Left renal pelvis (tissue), 4 donors: ENCODE results near the gene JSRP1. TPM values are rescaled to one million over a fixed set of nuclear protein-coding genes. Genes with fewer than 3 reads are reported as not detected.

Source experiments
- DNase-seq, 4 donors: peaks; one replicate each; pipeline ENCODE4 v3.0.0-alpha.2; 2013; ENCODE audit warnings: low read depth in 4 of 4, low spot score in 3 of 4
- polyA plus RNA-seq, 4 donors: library from polyadenylated mRNA; unstranded; fragments of 120-200 nt; gene quantifications; one replicate each; pipeline ENCODE4 v1.2.1, GENCODE V29; 2013; ENCODE audit not compliant: insufficient read length in 4 of 4

Gene JSRP1
- polyA plus RNA-seq, 4 donors, result 0.34 to 1.5 (median 0.47) TPM

GRCh38 chr19:2224754-2225349, 31.4 kb downstream of the JSRP1 start:
- no peak for DNase-seq

GRCh38 chr19:2223959-2224358, 32.3 kb downstream of the JSRP1 start:
- DNase-seq, result no peak

GRCh38 chr19:2223391-2223790, 32.8 kb downstream of the JSRP1 start:
- no peak for DNase-seq

DNA sequence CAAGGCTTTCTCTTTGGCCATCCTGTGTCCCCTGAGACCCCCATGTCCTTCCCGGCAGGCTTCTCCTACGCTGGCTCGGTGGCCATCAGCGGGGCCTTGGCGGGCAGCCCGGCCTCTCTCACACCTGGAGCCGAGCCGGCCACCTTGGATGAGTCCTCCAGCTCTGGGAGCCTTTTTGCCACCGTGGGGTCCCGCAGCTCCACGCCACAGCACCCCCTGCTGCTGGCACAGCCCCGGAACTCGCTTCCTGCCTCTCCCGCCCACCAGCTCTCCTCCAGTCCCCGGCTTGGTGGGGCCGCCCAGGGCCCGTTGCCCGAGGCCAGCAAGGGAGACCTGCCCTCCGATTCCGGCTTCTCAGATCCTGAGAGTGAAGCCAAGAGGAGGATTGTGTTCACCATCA, 34.3 kb downstream of the JSRP1 start:
- DNase-seq, result no peak

DNA sequence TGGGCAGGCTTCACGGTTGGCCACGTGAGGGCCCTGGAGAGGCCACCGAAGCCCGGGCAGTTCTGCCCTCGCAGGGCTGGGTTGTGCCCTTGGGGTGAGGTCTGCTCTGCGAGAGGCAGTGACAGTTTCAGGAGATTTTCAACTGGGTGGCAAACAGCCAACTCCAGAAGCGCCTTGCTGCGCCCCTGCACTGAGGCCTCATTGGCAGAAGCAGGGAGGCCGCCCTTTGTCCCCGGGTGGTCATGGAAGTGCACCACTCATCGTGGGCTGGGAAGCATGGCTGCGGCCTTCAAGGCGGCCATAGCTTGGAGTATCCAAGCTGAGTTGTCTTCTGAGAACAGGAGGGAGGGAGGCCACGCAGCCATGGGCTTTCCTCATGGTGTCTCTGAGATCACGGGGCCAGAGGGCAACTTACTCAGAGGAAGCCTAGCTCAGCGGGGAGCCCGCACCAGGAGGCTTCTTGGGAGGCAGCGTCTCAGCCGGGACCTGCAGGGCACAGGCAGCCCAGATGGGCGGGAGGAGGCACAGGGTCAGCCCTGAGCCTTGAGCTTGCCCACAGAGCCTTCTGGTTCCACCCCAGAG, 34.9 kb downstream of the JSRP1 start:
- no peak for DNase-seq

DNA sequence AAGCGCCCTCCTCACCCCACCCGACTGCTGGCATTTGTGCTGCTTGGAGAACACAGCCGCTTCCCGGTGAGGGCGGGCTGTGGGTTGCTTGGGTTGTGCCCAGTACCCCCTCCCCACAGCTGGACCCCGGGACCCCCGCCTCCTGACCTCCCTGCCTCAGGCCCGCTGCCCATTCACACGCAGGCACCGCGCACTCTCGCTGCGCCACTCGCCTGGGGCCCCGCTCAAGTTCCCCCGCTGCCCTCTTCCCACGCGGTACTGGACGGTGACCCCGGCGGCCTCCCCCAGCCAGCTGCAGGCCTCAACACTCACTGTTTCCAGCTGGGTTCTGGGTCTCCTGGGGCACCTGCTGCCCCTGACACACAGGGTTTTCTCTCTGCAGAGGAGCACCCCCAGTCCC, 36.5 kb downstream of the JSRP1 start:
- DNase-seq, result no peak

DNA sequence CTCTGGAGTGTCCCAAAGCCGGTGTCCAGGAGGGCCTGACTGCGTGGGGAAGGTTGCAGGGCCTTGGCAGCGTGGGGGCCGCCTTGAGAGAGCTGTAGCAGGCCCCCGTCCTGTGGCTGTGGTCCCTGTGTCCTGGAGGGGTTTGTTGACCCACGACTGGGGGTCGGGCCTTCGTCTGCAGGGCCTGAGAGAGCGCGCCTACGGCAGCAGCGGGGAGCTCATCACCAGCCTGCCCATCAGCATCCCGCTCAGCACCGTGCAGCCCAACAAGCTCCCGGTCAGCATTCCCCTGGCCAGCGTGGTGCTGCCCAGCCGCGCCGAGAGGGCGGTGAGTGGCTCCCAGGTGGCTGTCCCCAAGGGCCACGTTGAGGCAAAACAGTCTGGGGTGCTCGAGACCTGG, 38.6 kb downstream of the JSRP1 start:
- DNase-seq, result no peak

DNA sequence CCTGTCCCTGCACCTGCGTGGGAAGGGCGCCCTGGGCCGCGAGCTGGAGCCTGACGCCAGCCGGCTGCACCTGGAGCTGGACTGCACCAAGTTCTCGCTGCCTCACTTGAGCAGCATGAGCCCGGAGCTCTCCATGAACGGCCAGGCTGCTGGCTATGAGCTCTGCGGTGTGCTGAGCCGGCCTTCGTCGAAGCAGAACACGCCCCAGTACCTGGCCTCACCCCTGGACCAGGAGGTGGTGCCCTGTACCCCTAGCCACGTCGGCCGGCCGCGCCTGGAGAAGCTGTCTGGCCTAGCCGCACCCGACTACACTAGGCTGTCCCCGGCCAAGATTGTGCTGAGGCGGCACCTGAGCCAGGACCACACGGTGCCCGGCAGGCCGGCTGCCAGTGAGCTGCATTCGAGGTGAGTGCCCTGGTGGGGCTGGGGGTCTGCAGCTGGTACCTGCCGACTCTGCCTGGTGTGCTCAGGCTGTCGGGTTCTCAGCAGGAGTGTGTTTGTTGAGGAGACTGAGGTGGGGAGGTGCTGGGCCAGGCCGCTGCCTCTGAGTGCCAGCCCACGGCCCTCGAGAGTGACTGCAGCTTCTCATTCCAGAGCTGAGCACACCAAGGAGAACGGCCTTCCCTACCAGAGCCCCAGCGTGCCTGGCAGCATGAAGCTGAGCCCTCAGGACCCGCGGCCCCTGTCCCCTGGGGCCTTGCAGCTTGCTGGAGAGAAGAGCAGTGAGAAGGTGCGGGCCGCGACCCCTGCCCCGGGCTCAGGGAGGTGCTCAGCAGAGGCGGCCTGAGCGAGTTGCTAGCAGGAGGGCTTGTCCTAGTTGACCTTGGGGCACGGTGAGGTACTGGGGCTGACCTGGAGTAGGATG, 39.6 kb downstream of the JSRP1 start:
- DNase-seq, result no peak

DNA sequence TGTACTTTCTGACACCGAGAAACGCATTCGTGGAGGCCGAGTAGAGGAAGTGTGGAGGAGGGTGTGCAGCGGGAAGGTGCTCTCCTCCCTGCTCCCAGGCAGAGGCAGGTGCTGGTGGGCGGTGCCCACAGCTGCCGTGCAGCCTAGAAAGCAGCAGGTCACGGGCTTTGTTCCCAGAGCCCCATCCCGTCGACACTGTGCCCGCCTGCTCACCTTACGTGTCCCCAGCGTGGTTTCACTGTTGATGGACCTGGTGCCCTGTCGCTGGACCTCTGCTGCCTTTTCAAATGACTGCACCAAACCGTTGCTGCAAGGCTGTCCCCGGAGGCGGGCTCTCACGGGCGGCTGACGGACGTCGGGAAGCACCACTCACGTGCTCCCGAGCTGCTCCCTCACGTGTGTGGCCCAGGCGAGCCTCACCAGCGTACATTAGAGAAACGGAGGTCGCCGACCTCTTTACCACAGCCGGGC, 40.9 kb downstream of the JSRP1 start:
- DNase-seq, result no peak

- no peak for DNase-seq
These were observed 42.0 kb downstream of the JSRP1 start for GRCh38 chr19:2214251-2214650.

GRCh38 chr19:2213799-2214198, 42.4 kb downstream of the JSRP1 start:
- no peak for DNase-seq

GRCh38 chr19:2212861-2213711, 43.1 kb downstream of the JSRP1 start:
- no peak for DNase-seq

GRCh38 chr19:2210987-2211740, 45.1 kb downstream of the JSRP1 start:
- DNase-seq, result no peak

GRCh38 chr19:2210206-2210605, 46.0 kb downstream of the JSRP1 start:
- no peak for DNase-seq

GRCh38 chr19:2209408-2209807, 46.8 kb downstream of the JSRP1 start:
- no peak for DNase-seq

- DNase-seq, result no peak
These were observed 47.2 kb downstream of the JSRP1 start for GRCh38 chr19:2208975-2209374.

DNA sequence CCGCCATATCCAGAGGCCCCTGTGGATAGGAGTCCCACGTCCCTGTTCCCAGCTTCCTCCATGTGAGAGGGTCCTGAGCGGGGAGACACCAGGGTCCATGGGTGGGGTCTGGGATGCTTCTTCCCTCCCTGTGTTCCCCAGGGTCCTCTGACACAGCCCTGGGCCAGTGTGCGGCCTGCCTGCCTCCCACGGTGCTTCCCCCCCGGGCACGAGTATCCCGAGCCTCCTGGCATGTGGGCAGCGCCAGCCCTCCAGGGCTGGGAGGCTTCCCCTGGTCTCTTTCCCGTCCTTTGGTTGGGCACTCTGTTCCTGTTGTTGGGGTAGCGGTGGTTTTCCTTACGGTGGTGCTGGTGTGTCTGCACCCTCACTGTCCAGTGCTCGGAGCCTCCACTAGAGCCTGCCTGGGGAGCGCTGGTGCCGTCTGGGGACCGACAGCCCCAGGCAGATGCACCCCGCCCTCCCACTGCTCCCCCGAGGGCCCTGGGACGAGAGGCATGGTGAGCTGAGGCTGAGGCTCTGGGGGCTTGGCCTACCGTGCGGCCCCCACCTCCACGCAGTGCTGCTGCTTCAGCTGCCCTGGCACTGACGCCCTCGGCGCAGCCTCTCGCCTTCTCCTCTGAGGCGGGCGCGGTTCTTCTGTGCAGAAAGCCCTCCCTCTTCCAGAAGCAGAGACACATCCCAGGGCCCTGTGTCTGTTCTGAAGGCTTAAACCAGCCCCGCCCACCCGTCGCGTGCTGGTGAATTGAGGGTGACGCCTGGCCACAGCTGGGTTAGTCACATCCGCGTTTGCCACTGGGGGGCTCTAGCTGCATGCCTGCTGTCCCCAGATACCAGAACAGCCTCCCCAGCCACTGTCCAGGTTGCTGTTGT, 48.0 kb downstream of the JSRP1 start:
- no peak for DNase-seq

- DNase-seq, result no peak
These were observed 49.2 kb downstream of the JSRP1 start for GRCh38 chr19:2207008-2207407.

GRCh38 chr19:2202366-2202765, 53.9 kb downstream of the JSRP1 start:
- no peak for DNase-seq
